WTC11 (cell line): Measurements from ENCODE around the gene ALOX15. TPM values are rescaled to one million over a fixed set of nuclear protein-coding genes. Genes with fewer than 3 reads are reported as not detected.

Experiments
- ATAC-seq: fragments of 200-7000 bp; cut with Tn5 transposase; 2 replicates; pipeline ENCODE4 v1.10.0; 2021; ENCODE audit warnings: mild to moderate bottlenecking, moderate library complexity
- CTCF ChIA-PET: fragments of 300-600 bp; sonication (Branson Sonifier 250); formaldehyde crosslinking; loops from one replicate; lab custom pipeline; 2021; ENCODE audit warnings: antibody characterized with exemption; lab: Charles Lee
- POLR2A ChIA-PET: fragments of 350-600 bp; sonication (Branson Sonifier 250); formaldehyde crosslinking; loops from one replicate; lab custom pipeline; 2021; ENCODE audit warnings: antibody characterized with exemption; lab: Charles Lee
- DNase-seq: peaks from one replicate; pipeline ENCODE4 v3.0.0; 2021; ENCODE audit warnings: low spot score
- H3K27ac Mint-ChIP-seq: 2 replicates; pipeline ENCODE4 v1.8.0; 2021; ENCODE audit warnings: mixed read lengths
- H3K27me3 Mint-ChIP-seq: 2 replicates; pipeline ENCODE4 v1.8.0; 2021; ENCODE audit warnings: low read depth, mild to moderate bottlenecking, moderate library complexity, mixed read lengths
- H3K36me3 Mint-ChIP-seq: 2 replicates; pipeline ENCODE4 v1.8.0; 2021; ENCODE audit warnings: mixed read lengths
- H3K4me1 Mint-ChIP-seq: 2 replicates; pipeline ENCODE4 v1.8.0; 2022; ENCODE audit warnings: mixed read lengths
- H3K4me3 Mint-ChIP-seq: 2 replicates; pipeline ENCODE4 v1.8.0; 2021; ENCODE audit warnings: mild to moderate bottlenecking, moderate library complexity, mixed read lengths
- H3K9me3 Mint-ChIP-seq: 2 replicates; pipeline ENCODE4 v1.8.0; 2021; ENCODE audit warnings: mixed read lengths
- CREB1 ChIP-seq: sonication (generic); formaldehyde crosslinking; IDR thresholded peaks from 2 replicates; pipeline ENCODE4 v1.8.0; 2023; ENCODE audit warnings: mild to moderate bottlenecking, missing genetic modification reagents
- ELF4 ChIP-seq: sonication (generic); formaldehyde crosslinking; IDR thresholded peaks from 2 replicates; pipeline ENCODE4 v1.8.1; 2022; ENCODE audit warnings: low read depth, mild to moderate bottlenecking, moderate library complexity, missing genetic modification reagents
- GRHL2 ChIP-seq: fragments of 250-450 bp; sonication (Bioruptor Pico); IDR thresholded peaks from 2 replicates; pipeline ENCODE4 v1.8.0; 2022; ENCODE audit warnings: mild to moderate bottlenecking, moderate library complexity; ENCODE audit not compliant: insufficient replicate concordance, severe bottlenecking
- NR3C1 ChIP-seq: sonication (generic); formaldehyde crosslinking; conservative IDR thresholded peaks from 2 replicates; pipeline ENCODE4 v1.8.1; 2023; ENCODE audit warnings: low read depth, mild to moderate bottlenecking, missing genetic modification reagents
- SMAD3 ChIP-seq: sonication (generic); formaldehyde crosslinking; IDR thresholded peaks from 2 replicates; pipeline ENCODE4 v1.8.0; 2022; ENCODE audit warnings: missing genetic modification reagents, mild to moderate bottlenecking, borderline replicate concordance
- TEAD4 ChIP-seq: sonication (generic); formaldehyde crosslinking; IDR thresholded peaks from 2 replicates; pipeline ENCODE4 v1.8.0; 2022; ENCODE audit warnings: mild to moderate bottlenecking, missing genetic modification reagents
- total RNA-seq: library from RNA; stranded (reverse); gene quantifications from 3 replicates; pipeline ENCODE4 v1.2.3, GENCODE V29; 2021
- TF ChIP-seq, protein P1 (sequence below): sonication (generic); formaldehyde crosslinking; conservative IDR thresholded peaks from 2 replicates; pipeline ENCODE4 v1.8.1; 2022; ENCODE audit warnings: mild to moderate bottlenecking, missing genetic modification reagents
- TF ChIP-seq, protein P2 (sequence below): sonication (generic); formaldehyde crosslinking; IDR thresholded peaks from 2 replicates; pipeline ENCODE4 v1.8.1; 2023; ENCODE audit warnings: mild to moderate bottlenecking, missing genetic modification reagents
- TF ChIP-seq, protein P3 (sequence below): sonication (generic); formaldehyde crosslinking; IDR thresholded peaks from 2 replicates; pipeline ENCODE4 v1.8.1; 2023; ENCODE audit warnings: mild to moderate bottlenecking, moderate library complexity, missing genetic modification reagents
- TF ChIP-seq, protein P4 (sequence below): sonication (generic); formaldehyde crosslinking; conservative IDR thresholded peaks from 2 replicates; pipeline ENCODE4 v1.8.1; 2023; ENCODE audit warnings: mild to moderate bottlenecking, low read depth, missing genetic modification reagents, moderate library complexity
- TF ChIP-seq, protein P5 (sequence below): fragments of 250-450 bp; sonication (Bioruptor Pico); IDR thresholded peaks from 2 replicates; pipeline ENCODE4 v2.1.2; 2022; ENCODE audit warnings: mild to moderate bottlenecking, moderate library complexity
- TF ChIP-seq, protein P6 (sequence below): sonication (generic); formaldehyde crosslinking; IDR thresholded peaks from 2 replicates; pipeline ENCODE4 v1.8.1; 2022; ENCODE audit warnings: low read depth, mild to moderate bottlenecking, moderate library complexity, missing genetic modification reagents, borderline replicate concordance
- TF ChIP-seq, protein P7 (sequence below): sonication (generic); formaldehyde crosslinking; IDR thresholded peaks from 2 replicates; pipeline ENCODE4 v1.8.0; 2023; ENCODE audit warnings: mild to moderate bottlenecking, missing genetic modification reagents
- TF ChIP-seq, protein P8 (sequence below): sonication (generic); formaldehyde crosslinking; IDR thresholded peaks from 2 replicates; pipeline ENCODE4 v1.8.1; 2023; ENCODE audit warnings: mild to moderate bottlenecking, missing genetic modification reagents, borderline replicate concordance

Gene ALOX15
- total RNA-seq, 1 experiment from 2014 or later, result 0.50 TPM

DNA sequence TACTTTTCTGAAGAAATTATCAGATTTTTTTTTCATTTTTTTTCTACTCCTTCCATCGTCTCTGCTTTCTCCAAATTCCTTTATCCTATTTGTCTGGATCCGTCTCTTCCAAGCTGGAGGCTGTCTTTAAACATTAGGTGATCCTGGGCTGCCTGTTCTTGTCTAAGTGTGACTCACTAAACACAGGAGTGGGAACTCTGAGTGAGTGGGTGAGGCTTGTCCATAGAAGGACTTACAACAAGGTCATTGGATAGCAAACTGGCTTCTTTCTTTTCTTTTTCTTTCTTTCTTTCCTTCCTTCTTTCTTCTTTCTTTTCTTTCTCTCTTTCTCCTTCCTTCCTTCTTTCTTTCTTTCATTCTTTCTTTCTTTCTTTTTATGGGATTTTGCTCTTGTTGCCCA, 18.2 kb downstream of the ALOX15 start (continued):
- TF ChIP-seq, protein P1, sequence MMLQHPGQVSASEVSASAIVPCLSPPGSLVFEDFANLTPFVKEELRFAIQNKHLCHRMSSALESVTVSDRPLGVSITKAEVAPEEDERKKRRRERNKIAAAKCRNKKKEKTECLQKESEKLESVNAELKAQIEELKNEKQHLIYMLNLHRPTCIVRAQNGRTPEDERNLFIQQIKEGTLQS (CRISPR knock-in tag), result no peak
- TF ChIP-seq ELF4 (CRISPR knock-in tag) (no peak), TEAD4 (no peak)

DNA sequence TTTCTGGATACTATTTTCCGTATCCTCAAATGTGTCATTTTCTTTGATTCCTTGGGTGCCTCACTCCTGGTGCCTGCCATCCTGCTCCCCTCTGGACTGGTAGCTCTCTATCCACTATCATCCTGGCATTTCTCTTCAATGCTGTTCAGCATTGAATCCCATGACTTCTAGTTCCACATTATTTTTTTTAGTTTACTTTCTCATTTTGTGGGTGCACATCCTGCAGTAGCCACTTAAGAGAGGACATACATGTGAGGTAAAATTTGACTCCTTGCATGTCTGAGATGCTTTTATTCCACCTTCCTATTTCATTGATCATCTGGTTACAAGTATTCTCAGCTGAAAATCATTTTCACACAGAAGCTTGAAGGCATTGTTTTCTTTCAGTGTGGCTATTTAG, 19.1 kb downstream of the ALOX15 start:
- DNase-seq, result no peak
- ChIA-PET CTCF (interaction anchor here (0.9 to 4.3 kb wide), 3 partner anchors 24 to 56 kb away, joined by 3 to 30 read pairs (median 8); no protein-coding TSS in a partner anchor), POLR2A (no interaction called here)
- Mint-ChIP-seq H3K9me3 (no peaks in the 10 kb centered on the region), H3K36me3 (no peaks in the 10 kb centered on the region), H3K4me3 (no peak overlapping the region), H3K27me3 (no peaks in the 10 kb centered on the region), H3K27ac (no peak overlapping the region), H3K4me1 (peaks cover 15% of the 10 kb centered on the region)
- no peak for ATAC-seq
- TF ChIP-seq, protein P2, sequence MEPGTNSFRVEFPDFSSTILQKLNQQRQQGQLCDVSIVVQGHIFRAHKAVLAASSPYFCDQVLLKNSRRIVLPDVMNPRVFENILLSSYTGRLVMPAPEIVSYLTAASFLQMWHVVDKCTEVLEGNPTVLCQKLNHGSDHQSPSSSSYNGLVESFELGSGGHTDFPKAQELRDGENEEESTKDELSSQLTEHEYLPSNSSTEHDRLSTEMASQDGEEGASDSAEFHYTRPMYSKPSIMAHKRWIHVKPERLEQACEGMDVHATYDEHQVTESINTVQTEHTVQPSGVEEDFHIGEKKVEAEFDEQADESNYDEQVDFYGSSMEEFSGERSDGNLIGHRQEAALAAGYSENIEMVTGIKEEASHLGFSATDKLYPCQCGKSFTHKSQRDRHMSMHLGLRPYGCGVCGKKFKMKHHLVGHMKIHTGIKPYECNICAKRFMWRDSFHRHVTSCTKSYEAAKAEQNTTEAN, result no peak
- TF ChIP-seq, protein P3, sequence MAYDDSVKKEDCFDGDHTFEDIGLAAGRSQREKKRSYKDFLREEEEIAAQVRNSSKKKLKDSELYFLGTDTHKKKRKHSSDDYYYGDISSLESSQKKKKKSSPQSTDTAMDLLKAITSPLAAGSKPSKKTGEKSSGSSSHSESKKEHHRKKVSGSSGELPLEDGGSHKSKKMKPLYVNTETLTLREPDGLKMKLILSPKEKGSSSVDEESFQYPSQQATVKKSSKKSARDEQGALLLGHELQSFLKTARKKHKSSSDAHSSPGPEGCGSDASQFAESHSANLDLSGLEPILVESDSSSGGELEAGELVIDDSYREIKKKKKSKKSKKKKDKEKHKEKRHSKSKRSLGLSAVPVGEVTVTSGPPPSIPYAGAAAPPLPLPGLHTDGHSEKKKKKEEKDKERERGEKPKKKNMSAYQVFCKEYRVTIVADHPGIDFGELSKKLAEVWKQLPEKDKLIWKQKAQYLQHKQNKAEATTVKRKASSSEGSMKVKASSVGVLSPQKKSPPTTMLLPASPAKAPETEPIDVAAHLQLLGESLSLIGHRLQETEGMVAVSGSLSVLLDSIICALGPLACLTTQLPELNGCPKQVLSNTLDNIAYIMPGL (CRISPR knock-in tag), result no peak
- no peak for TF ChIP-seq SMAD3 (CRISPR knock-in tag)
- TF ChIP-seq GRHL2 (CRISPR knock-in tag), result no peak
- TF ChIP-seq NR3C1 (CRISPR knock-in tag), result no peak
- no peak for TF ChIP-seq CREB1 (CRISPR knock-in tag)
- TF ChIP-seq, protein P4, sequence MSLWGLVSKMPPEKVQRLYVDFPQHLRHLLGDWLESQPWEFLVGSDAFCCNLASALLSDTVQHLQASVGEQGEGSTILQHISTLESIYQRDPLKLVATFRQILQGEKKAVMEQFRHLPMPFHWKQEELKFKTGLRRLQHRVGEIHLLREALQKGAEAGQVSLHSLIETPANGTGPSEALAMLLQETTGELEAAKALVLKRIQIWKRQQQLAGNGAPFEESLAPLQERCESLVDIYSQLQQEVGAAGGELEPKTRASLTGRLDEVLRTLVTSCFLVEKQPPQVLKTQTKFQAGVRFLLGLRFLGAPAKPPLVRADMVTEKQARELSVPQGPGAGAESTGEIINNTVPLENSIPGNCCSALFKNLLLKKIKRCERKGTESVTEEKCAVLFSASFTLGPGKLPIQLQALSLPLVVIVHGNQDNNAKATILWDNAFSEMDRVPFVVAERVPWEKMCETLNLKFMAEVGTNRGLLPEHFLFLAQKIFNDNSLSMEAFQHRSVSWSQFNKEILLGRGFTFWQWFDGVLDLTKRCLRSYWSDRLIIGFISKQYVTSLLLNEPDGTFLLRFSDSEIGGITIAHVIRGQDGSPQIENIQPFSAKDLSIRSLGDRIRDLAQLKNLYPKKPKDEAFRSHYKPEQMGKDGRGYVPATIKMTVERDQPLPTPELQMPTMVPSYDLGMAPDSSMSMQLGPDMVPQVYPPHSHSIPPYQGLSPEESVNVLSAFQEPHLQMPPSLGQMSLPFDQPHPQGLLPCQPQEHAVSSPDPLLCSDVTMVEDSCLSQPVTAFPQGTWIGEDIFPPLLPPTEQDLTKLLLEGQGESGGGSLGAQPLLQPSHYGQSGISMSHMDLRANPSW (CRISPR knock-in tag), result no peak
- TF ChIP-seq, protein P5, sequence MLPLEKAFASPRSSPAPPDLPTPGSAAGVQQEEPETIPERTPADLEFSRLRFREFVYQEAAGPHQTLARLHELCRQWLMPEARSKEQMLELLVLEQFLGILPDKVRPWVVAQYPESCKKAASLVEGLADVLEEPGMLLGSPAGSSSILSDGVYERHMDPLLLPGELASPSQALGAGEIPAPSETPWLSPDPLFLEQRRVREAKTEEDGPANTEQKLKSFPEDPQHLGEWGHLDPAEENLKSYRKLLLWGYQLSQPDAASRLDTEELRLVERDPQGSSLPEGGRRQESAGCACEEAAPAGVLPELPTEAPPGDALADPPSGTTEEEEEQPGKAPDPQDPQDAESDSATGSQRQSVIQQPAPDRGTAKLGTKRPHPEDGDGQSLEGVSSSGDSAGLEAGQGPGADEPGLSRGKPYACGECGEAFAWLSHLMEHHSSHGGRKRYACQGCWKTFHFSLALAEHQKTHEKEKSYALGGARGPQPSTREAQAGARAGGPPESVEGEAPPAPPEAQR (CRISPR knock-in tag), result no peak
- TF ChIP-seq, protein P6, sequence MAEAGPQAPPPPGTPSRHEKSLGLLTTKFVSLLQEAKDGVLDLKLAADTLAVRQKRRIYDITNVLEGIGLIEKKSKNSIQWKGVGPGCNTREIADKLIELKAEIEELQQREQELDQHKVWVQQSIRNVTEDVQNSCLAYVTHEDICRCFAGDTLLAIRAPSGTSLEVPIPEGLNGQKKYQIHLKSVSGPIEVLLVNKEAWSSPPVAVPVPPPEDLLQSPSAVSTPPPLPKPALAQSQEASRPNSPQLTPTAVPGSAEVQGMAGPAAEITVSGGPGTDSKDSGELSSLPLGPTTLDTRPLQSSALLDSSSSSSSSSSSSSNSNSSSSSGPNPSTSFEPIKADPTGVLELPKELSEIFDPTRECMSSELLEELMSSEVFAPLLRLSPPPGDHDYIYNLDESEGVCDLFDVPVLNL (CRISPR knock-in tag), result no peak

DNA sequence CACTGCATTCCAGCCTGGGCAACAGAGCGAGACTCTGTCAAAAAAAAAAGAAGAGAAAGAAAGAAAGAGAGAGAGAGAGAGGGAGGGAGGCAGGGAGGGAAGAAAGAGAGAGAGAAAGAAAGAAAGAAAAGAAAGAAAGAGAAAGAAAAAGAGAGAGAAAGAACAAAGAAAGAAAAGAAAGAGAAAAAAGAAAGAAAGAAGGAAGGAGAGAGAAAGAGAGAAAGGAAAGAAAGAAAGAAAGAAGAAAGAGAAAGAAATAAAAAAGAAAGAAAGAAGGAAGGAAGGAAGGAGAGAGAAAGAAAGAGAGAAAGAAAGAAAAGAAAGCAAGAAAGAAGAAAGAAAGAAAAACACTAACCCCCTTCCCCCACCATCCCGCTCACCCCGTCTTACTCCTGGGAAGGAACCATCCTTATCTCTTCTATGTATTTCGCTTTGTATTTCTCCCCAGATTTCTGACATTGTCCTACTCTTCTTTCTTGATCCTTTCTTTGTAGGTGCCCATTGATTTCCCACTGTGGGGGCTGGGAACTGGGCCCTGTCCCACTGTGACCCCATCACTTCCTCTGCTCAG, 20.9 kb downstream of the ALOX15 start:
- H3K4me3 Mint-ChIP-seq, result no peak overlapping the region
- H3K9me3 Mint-ChIP-seq, result 0 out of 2 replicates have a peak, but pooled peaks cover 3% of the 10 kb centered on the region
- no peaks in the 10 kb centered on the region for H3K27me3 Mint-ChIP-seq
- H3K4me1 Mint-ChIP-seq, result peaks cover 12% of the 10 kb centered on the region
- ChIA-PET POLR2A (no interaction called here), CTCF (interaction anchor here (0.9 to 1.8 kb wide), 2 partner anchors 54 to 111 kb away, joined by 4 to 8 read pairs; no protein-coding TSS in a partner anchor)
- no peaks in the 10 kb centered on the region for H3K36me3 Mint-ChIP-seq
- ATAC-seq, result no peak
- no peak overlapping the region for H3K27ac Mint-ChIP-seq
- no peak for DNase-seq
- TF ChIP-seq, protein P7, sequence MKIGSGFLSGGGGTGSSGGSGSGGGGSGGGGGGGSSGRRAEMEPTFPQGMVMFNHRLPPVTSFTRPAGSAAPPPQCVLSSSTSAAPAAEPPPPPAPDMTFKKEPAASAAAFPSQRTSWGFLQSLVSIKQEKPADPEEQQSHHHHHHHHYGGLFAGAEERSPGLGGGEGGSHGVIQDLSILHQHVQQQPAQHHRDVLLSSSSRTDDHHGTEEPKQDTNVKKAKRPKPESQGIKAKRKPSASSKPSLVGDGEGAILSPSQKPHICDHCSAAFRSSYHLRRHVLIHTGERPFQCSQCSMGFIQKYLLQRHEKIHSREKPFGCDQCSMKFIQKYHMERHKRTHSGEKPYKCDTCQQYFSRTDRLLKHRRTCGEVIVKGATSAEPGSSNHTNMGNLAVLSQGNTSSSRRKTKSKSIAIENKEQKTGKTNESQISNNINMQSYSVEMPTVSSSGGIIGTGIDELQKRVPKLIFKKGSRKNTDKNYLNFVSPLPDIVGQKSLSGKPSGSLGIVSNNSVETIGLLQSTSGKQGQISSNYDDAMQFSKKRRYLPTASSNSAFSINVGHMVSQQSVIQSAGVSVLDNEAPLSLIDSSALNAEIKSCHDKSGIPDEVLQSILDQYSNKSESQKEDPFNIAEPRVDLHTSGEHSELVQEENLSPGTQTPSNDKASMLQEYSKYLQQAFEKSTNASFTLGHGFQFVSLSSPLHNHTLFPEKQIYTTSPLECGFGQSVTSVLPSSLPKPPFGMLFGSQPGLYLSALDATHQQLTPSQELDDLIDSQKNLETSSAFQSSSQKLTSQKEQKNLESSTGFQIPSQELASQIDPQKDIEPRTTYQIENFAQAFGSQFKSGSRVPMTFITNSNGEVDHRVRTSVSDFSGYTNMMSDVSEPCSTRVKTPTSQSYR (CRISPR knock-in tag), result no peak
- TF ChIP-seq, protein P8, sequence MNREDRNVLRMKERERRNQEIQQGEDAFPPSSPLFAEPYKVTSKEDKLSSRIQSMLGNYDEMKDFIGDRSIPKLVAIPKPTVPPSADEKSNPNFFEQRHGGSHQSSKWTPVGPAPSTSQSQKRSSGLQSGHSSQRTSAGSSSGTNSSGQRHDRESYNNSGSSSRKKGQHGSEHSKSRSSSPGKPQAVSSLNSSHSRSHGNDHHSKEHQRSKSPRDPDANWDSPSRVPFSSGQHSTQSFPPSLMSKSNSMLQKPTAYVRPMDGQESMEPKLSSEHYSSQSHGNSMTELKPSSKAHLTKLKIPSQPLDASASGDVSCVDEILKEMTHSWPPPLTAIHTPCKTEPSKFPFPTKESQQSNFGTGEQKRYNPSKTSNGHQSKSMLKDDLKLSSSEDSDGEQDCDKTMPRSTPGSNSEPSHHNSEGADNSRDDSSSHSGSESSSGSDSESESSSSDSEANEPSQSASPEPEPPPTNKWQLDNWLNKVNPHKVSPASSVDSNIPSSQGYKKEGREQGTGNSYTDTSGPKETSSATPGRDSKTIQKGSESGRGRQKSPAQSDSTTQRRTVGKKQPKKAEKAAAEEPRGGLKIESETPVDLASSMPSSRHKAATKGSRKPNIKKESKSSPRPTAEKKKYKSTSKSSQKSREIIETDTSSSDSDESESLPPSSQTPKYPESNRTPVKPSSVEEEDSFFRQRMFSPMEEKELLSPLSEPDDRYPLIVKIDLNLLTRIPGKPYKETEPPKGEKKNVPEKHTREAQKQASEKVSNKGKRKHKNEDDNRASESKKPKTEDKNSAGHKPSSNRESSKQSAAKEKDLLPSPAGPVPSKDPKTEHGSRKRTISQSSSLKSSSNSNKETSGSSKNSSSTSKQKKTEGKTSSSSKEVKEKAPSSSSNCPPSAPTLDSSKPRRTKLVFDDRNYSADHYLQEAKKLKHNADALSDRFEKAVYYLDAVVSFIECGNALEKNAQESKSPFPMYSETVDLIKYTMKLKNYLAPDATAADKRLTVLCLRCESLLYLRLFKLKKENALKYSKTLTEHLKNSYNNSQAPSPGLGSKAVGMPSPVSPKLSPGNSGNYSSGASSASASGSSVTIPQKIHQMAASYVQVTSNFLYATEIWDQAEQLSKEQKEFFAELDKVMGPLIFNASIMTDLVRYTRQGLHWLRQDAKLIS (CRISPR knock-in tag), result no peak
- TF ChIP-seq CREB1 (CRISPR knock-in tag), result no peak
